WERI-Rb-1 (cell line): ENCODE data around the gene ZCCHC14.
A peak's percentile ranks its signal among the peaks of the same experiment; 100 is the strongest.

ENCODE experiments used
- DNase-seq: peaks from one replicate; pipeline ENCODE4 v3.0.0-alpha.2; 2020
- H3K27ac ChIP-seq: fragments of 250-450 bp; sonication (Bioruptor Pico); 2 replicates; pipeline ENCODE4 v1.5.1; 2020; ENCODE audit warnings: mild to moderate bottlenecking, moderate library complexity
- H3K27me3 ChIP-seq: fragments of 250-450 bp; sonication (Bioruptor Pico); 2 replicates; pipeline ENCODE4 v1.5.1; 2021; ENCODE audit warnings: mild to moderate bottlenecking, low read depth, moderate library complexity; ENCODE audit not compliant: insufficient read depth, severe bottlenecking
- H3K36me3 ChIP-seq: fragments of 250-450 bp; sonication (Bioruptor Pico); 2 replicates; pipeline ENCODE4 v1.5.1; 2020; ENCODE audit warnings: mild to moderate bottlenecking, moderate library complexity
- H3K4me3 ChIP-seq: 2 replicates; pipeline ENCODE4 v1.5.1; 2011; ENCODE audit warnings: low read depth, mild to moderate bottlenecking, control low read depth, low read length
- H3K9me3 ChIP-seq: fragments of 250-450 bp; sonication (Bioruptor Pico); 2 replicates; pipeline ENCODE4 v1.5.1; 2021; ENCODE audit warnings: mild to moderate bottlenecking, moderate library complexity; ENCODE audit not compliant: severe bottlenecking
- TF ChIP-seq, protein P1 (sequence below): IDR thresholded peaks from 2 replicates; pipeline ENCODE4 v1.5.1; 2011; ENCODE audit warnings: low read depth, mild to moderate bottlenecking, control low read depth, inconsistent platforms, low read length

ZCCHC14 gene

GRCh38 chr16:87407511-87408112 is 85.2 kb downstream of the ZCCHC14 start:
- H3K9me3 ChIP-seq: no peaks in the 10 kb centered on the region
- no peaks in the 10 kb centered on the region for H3K27me3 ChIP-seq
- no peak overlapping the region for H3K27ac ChIP-seq
- H3K4me3 ChIP-seq: no peak overlapping the region
- DNase-seq: no peak
- TF ChIP-seq, protein P1, sequence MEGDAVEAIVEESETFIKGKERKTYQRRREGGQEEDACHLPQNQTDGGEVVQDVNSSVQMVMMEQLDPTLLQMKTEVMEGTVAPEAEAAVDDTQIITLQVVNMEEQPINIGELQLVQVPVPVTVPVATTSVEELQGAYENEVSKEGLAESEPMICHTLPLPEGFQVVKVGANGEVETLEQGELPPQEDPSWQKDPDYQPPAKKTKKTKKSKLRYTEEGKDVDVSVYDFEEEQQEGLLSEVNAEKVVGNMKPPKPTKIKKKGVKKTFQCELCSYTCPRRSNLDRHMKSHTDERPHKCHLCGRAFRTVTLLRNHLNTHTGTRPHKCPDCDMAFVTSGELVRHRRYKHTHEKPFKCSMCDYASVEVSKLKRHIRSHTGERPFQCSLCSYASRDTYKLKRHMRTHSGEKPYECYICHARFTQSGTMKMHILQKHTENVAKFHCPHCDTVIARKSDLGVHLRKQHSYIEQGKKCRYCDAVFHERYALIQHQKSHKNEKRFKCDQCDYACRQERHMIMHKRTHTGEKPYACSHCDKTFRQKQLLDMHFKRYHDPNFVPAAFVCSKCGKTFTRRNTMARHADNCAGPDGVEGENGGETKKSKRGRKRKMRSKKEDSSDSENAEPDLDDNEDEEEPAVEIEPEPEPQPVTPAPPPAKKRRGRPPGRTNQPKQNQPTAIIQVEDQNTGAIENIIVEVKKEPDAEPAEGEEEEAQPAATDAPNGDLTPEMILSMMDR: no peak
- peaks cover 9% of the 10 kb centered on the region; the same call in 1 of the 2 replicates for H3K36me3 ChIP-seq

DNA sequence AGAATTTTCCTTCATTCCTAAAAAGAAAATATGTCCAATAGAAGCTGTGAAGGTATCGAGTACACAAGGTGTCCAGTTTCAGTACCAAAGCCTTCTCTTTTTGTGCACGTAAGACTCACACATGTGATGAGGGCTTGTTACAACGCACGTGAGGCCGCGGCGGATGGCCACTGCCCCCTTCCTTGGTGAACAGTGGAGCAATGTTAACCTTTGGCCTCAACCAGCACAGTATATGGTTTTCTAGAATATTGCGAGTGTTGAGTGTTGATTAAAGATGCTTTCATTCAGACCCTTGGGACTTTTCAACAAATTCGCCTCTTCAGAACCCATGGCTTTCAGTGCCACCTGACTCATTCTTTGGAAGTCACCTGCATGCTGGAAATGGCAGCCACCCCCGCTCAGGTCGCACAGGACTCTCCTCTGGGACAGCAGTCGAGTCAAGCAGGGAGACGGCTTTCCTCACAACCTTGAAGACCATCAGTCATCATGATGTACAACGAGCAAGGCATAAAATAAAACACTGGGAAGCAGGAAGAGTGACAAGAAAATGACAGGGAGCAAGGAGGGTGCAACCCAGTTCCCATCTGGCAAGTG is 86.2 kb downstream of the ZCCHC14 start:
- Histone ChIP-seq H3K36me3 (peaks cover 9% of the 10 kb centered on the region; the same call in 1 of the 2 replicates), H3K27ac (no peak overlapping the region), H3K9me3 (no peaks in the 10 kb centered on the region), H3K27me3 (no peaks in the 10 kb centered on the region), H3K4me3 (no peak overlapping the region)
- DNase-seq: no peak
- TF ChIP-seq, protein P1: no peak

GRCh38 chr16:87404764-87405625 is 87.8 kb downstream of the ZCCHC14 start:
- H3K9me3 ChIP-seq: no peaks in the 10 kb centered on the region
- DNase-seq: no peak
- H3K36me3 ChIP-seq: peaks cover 14% of the 10 kb centered on the region
- TF ChIP-seq, protein P1: no peak
- no peak overlapping the region for H3K27ac ChIP-seq
- no peak overlapping the region for H3K4me3 ChIP-seq
- no peaks in the 10 kb centered on the region for H3K27me3 ChIP-seq

DNA sequence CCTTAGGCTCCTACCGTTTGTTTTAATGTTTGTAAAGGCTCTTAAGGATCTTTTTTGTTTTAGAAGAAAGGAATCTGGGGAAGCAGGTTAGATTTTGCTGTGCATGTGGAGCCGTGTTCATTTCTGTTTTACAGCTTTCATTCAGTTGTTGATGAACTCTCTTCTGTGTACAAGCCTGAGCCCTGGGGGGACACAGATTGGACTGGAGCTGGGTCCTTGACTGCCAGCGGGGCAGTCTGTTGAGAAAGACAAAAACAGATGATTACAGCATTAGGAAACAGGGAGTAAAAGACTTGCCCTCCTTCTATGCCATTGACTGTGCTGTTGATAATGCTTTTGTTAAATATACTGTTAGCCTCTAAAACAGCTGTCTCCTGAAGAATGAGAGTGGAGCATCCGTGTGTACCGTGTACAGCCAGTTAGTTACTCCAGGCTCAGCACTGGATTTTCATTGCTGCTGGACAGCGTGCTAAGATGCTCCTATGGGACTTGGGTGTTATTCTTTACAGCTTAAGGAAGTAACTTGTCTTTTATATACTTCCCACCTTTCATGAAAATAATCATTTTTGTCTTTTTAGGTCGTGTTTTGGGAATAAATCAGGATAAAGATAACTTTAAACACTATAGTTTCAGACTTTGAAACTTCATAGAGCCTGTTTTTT is 97.5 kb downstream of the ZCCHC14 start:
- Histone ChIP-seq H3K27me3 (no peaks in the 10 kb centered on the region), H3K9me3 (no peaks in the 10 kb centered on the region), H3K4me3 (no peak overlapping the region), H3K36me3 (peaks cover 3% of the 10 kb centered on the region; the same call in 1 of the 2 replicates), H3K27ac (no peak overlapping the region)
- DNase-seq: no peak
- TF ChIP-seq, protein P1: no peak

- Histone ChIP-seq H3K9me3 (no peaks in the 10 kb centered on the region), H3K4me3 (peak overlapping the region; percentile 54; the same call in 1 of the 2 replicates), H3K27me3 (no peaks in the 10 kb centered on the region), H3K27ac (peak overlapping the region; percentile 50; the same call in 1 of the 2 replicates), H3K36me3 (peaks cover 3% of the 10 kb centered on the region; the same call in 1 of the 2 replicates)
- DNase-seq: no peak
- TF ChIP-seq, protein P1: no peak
Measured at GRCh38 chr16:87393680-87394055, 99.2 kb downstream of the ZCCHC14 start.
